H1 (cell line): ENCODE results near the gene CITED4. TPM values are rescaled to one million over a fixed set of nuclear protein-coding genes. Genes with fewer than 3 reads are reported as not detected.

Experiments
- CTCF ChIA-PET: fragments of 300-600 bp; sonication (Branson Sonifier 250); formaldehyde crosslinking; loops from one replicate; lab custom pipeline; 2021; ENCODE audit not compliant: partially characterized antibody; lab: Charles Lee
- POLR2A ChIA-PET: fragments of 300-600 bp; sonication (Branson Sonifier 250); formaldehyde crosslinking; loops from one replicate; lab custom pipeline; 2021; ENCODE audit warnings: inconsistent platforms; ENCODE audit not compliant: partially characterized antibody; lab: Charles Lee
- DNase-seq, 2 experiments: peaks; one replicate each; pipeline versions ENCODE4 v3.0.0 to v3.0.0-alpha.2; 2010 to 2022; ENCODE audit warnings: low spot score in 2 of 2, low read depth in 1 of 2, mixed read lengths in 1 of 2
- FAIRE-seq: peaks from 2 replicates; lab custom pipeline; 2011; peaks lifted over from hg19 to GRCh38; lab: Jason Lieb, UNC
- H2AFZ ChIP-seq: 2 replicates; pipeline ENCODE4 v1.8.1; 2012; ENCODE audit warnings: low read length, inconsistent platforms
- H2AK5ac ChIP-seq: 2 replicates; pipeline ENCODE4 v1.6.1; 2013; ENCODE audit warnings: low read depth, low read length
- H2BK120ac ChIP-seq: replicated peaks from 2 replicates; pipeline ENCODE3; 2013; ENCODE audit warnings: low read depth, low read length, inconsistent platforms
- H2BK12ac ChIP-seq: 2 replicates; pipeline ENCODE4 v1.6.1; 2013; ENCODE audit warnings: low read depth, low read length
- H2BK15ac ChIP-seq: 2 replicates; pipeline ENCODE4 v1.6.1; 2013; ENCODE audit warnings: low read length
- H2BK20ac ChIP-seq: 2 replicates; pipeline ENCODE4 v1.6.1; 2013; ENCODE audit warnings: low read length
- H2BK5ac ChIP-seq: 2 replicates; pipeline ENCODE4 v1.6.1; 2013; ENCODE audit warnings: low read depth, low read length
- H3K14ac ChIP-seq: 2 replicates; pipeline ENCODE4 v1.6.1; 2013; ENCODE audit warnings: inconsistent platforms; ENCODE audit not compliant: insufficient read length
- H3K18ac ChIP-seq: 2 replicates; pipeline ENCODE4 v1.6.1; 2013; ENCODE audit warnings: low read length; ENCODE audit errors: extremely low read depth
- H3K23ac ChIP-seq: 2 replicates; pipeline ENCODE4 v1.6.1; 2013; ENCODE audit warnings: inconsistent platforms; ENCODE audit not compliant: insufficient read length
- H3K23me2 ChIP-seq: 2 replicates; pipeline ENCODE4 v1.6.1; 2013; ENCODE audit warnings: low read depth, low read length
- H3K27ac ChIP-seq: 2 replicates; pipeline ENCODE4 v1.6.1; 2011; ENCODE audit warnings: low read depth, low read length, inconsistent platforms
- H3K27me3 ChIP-seq, 4 experiments: replicated peaks in 1 of 4; 1 replicate in 1 of 4; 2 replicates in 3 of 4; pipeline versions ENCODE4 v1.6.1 to v1.8.1; 2011 to 2013; ENCODE audit warnings: low read length in 3 of 4, mild to moderate bottlenecking in 3 of 4, inconsistent platforms in 2 of 4, mixed read lengths in 2 of 4, moderate library complexity in 1 of 4; ENCODE audit not compliant: control insufficient read depth in 3 of 4, insufficient read depth in 3 of 4; ENCODE audit errors: extremely low read depth in 1 of 4
- H3K36me3 ChIP-seq, 4 experiments: 2 replicates each; pipeline versions ENCODE4 v1.6.1 to v1.8.1; 2011 to 2013; ENCODE audit warnings: mild to moderate bottlenecking in 4 of 4, low read length in 3 of 4, moderate library complexity in 2 of 4, control low read depth in 1 of 4, inconsistent platforms in 1 of 4; ENCODE audit not compliant: insufficient read depth in 4 of 4, control insufficient read depth in 2 of 4
- H3K4ac ChIP-seq: replicated peaks from 2 replicates; pipeline ENCODE3; 2013; ENCODE audit warnings: low read length, low read depth, mixed read lengths, inconsistent platforms; ENCODE audit not compliant: insufficient read length
- H3K4me1 ChIP-seq, 4 experiments: replicated peaks in 1 of 4; 1 replicate in 1 of 4; 2 replicates in 3 of 4; pipeline versions ENCODE4 v1.6.1 to v1.8.1; 2011 to 2013; ENCODE audit warnings: low read length in 3 of 4, inconsistent platforms in 2 of 4, mixed read lengths in 1 of 4; ENCODE audit not compliant: insufficient read depth in 4 of 4, control insufficient read depth in 3 of 4
- H3K4me2 ChIP-seq, 2 experiments: 2 replicates each; pipeline versions ENCODE4 v1.6.1 to v1.8.1; 2011 to 2013; ENCODE audit warnings: low read depth in 2 of 2, low read length in 2 of 2, control low read depth in 1 of 2, inconsistent platforms in 1 of 2, mild to moderate bottlenecking in 1 of 2; ENCODE audit not compliant: insufficient read depth in 1 of 2
- H3K4me3 ChIP-seq, 4 experiments: fragments of 200-600, 300-600 bp in 1 of 4; sonication (generic), shearing (Covaris generic), sonication (Bioruptor Twin) in 1 of 4; 2 replicates each; pipeline versions ENCODE4 v1.5.1 to v1.8.1; 2011 to 2016; ENCODE audit warnings: low read length in 4 of 4, low read depth in 3 of 4, control low read depth in 2 of 4, inconsistent platforms in 2 of 4, mild to moderate bottlenecking in 2 of 4, mixed read lengths in 1 of 4, moderate library complexity in 1 of 4; ENCODE audit not compliant: insufficient read depth in 2 of 4; ENCODE audit errors: extremely low read depth in 1 of 4
- H3K56ac ChIP-seq: replicated peaks from 2 replicates; pipeline ENCODE3; 2013; ENCODE audit warnings: low read depth, mild to moderate bottlenecking, mixed read lengths, low read length, inconsistent platforms; ENCODE audit not compliant: insufficient read length
- H3K79me1 ChIP-seq: 2 replicates; pipeline ENCODE4 v1.6.1; 2013; ENCODE audit warnings: low read depth, low read length, control low read depth
- H3K79me2 ChIP-seq, 2 experiments: 2 replicates each; pipeline versions ENCODE4 v1.6.1 to v1.8.1; 2012 to 2013; ENCODE audit warnings: low read length in 2 of 2, mild to moderate bottlenecking in 2 of 2, inconsistent platforms in 1 of 2; ENCODE audit not compliant: insufficient read depth in 2 of 2, control insufficient read depth in 1 of 2
- H3K9ac ChIP-seq, 4 experiments: replicated peaks in 1 of 4; 1 replicate in 1 of 4; 2 replicates in 3 of 4; pipeline versions ENCODE4 v1.6.1 to v1.8.1; 2011 to 2013; ENCODE audit warnings: low read depth in 3 of 4, low read length in 3 of 4, control low read depth in 2 of 4, mild to moderate bottlenecking in 2 of 4, moderate library complexity in 2 of 4, inconsistent platforms in 1 of 4; ENCODE audit errors: extremely low read depth in 1 of 4
- H3K9me3 ChIP-seq, 2 experiments: 2 replicates each; pipeline versions ENCODE4 v1.6.1 to v1.8.1; 2012 to 2013; ENCODE audit warnings: mild to moderate bottlenecking in 2 of 2, moderate library complexity in 2 of 2, control low read depth in 1 of 2, inconsistent platforms in 1 of 2, low read depth in 1 of 2, low read length in 1 of 2, mixed read lengths in 1 of 2; ENCODE audit not compliant: insufficient read depth in 2 of 2
- H4K20me1 ChIP-seq, 2 experiments: replicated peaks in 1 of 2; 2 replicates each; pipeline versions ENCODE3 to v1.8.1; 2011 to 2013; ENCODE audit warnings: inconsistent platforms in 2 of 2, low read length in 2 of 2, mild to moderate bottlenecking in 1 of 2; ENCODE audit not compliant: insufficient read depth in 2 of 2, control insufficient read depth in 1 of 2
- H4K5ac ChIP-seq: 2 replicates; pipeline ENCODE4 v1.6.1; 2013; ENCODE audit warnings: low read length, low read depth, mixed read lengths, inconsistent platforms; ENCODE audit not compliant: insufficient read length
- H4K8ac ChIP-seq: 2 replicates; pipeline ENCODE4 v1.8.0; 2013; ENCODE audit warnings: mild to moderate bottlenecking, moderate library complexity, low read length, inconsistent platforms; ENCODE audit not compliant: insufficient read depth; ENCODE audit errors: extremely low read depth
- H4K91ac ChIP-seq: replicated peaks from 2 replicates; pipeline ENCODE3; 2013; ENCODE audit warnings: low read length, mixed read lengths, inconsistent platforms; ENCODE audit not compliant: insufficient read length
- CBX5 ChIP-seq: fragments of 300-800, 300-1000 bp; sonication (generic); IDR thresholded peaks from 2 replicates; pipeline ENCODE4 v1.7.1; 2016; ENCODE audit warnings: antibody characterized with exemption, low read length, low read depth
- CHD1 ChIP-seq: IDR thresholded peaks from 2 replicates; pipeline ENCODE4 v1.6.1; 2012; ENCODE audit warnings: low read depth, low read length, improper control_type of control experiment
- CTCF ChIP-seq, 3 experiments: IDR thresholded peaks; 1 replicate in 2 of 3; 2 replicates in 1 of 3; pipeline versions ENCODE4 v1.5.1 to v1.6.1; 2011; ENCODE audit warnings: low read length in 3 of 3, mild to moderate bottlenecking in 3 of 3, inconsistent platforms in 2 of 3, low read depth in 1 of 3, moderate library complexity in 1 of 3; ENCODE audit not compliant: insufficient read depth in 1 of 3; ENCODE audit errors: control extremely low read depth in 1 of 3
- EGR1 ChIP-seq: IDR thresholded peaks from 2 replicates; pipeline ENCODE4 v1.6.1; 2011; ENCODE audit warnings: low read depth, low read length, borderline replicate concordance
- NRF1 ChIP-seq: IDR thresholded peaks from 2 replicates; pipeline ENCODE4 v1.6.1; 2011; ENCODE audit warnings: mild to moderate bottlenecking, low read depth, low read length, improper control_type of control experiment
- RBBP5 ChIP-seq: IDR thresholded peaks from 2 replicates; pipeline ENCODE4 v1.7.1; 2012; ENCODE audit warnings: low read depth, mild to moderate bottlenecking, inconsistent platforms, low read length, moderate library complexity, borderline replicate concordance
- TAF7 ChIP-seq: optimal IDR thresholded peaks from 2 replicates; pipeline ENCODE3; 2011; ENCODE audit warnings: low read depth, mild to moderate bottlenecking, inconsistent platforms, low read length, moderate library complexity, borderline replicate concordance
- WGBS, 2 experiments: shearing (Covaris generic) in 1 of 2; methylation state at CpG; one replicate each; pipeline versions ENCODE4 v1.1.6 to v1.1.7; 2013 to 2015; ENCODE audit warnings: low lambda C conversion rate in 2 of 2, mixed read lengths in 2 of 2, inconsistent platforms in 1 of 2, low coverage in 1 of 2, missing lambda C conversion rate in 1 of 2; ENCODE audit not compliant: insufficient replicate concordance in 2 of 2, insufficient coverage in 1 of 2, insufficient read length in 1 of 2; ENCODE audit errors: extremely low coverage in 1 of 2, missing lambda C conversion rate in 1 of 2; 5-methylcytosine and 5-hydroxymethylcytosine counted together
- polyA plus RNA-seq, 7 experiments: library from polyadenylated mRNA; depleted of rRNA in 3 of 7; stranded (reverse) in 5 of 7; unstranded in 2 of 7; fragments of >200 nt in 5 of 7; fragments of 200-250 nt in 2 of 7; gene quantifications; 1 replicate in 5 of 7; 2 replicates in 1 of 7; 4 replicates in 1 of 7; pipeline versions ENCODE4 v1.2.1 to v1.2.3, GENCODE V29; 2011 to 2013; ENCODE audit warnings: missing spikeins in 2 of 7, mixed read lengths in 2 of 7
- total RNA-seq: library from RNA; stranded (reverse); fragmentation: NEBNext Ultra II Directional; extraction: Animal tissue kit (Norgen Biotek cat#: 25700); gene quantifications from 2 replicates; pipeline ENCODE4 v1.2.1, GENCODE V29; 2021

The CITED4 gene
- total and polyA plus RNA-seq, 2 of the 8 experiments (the other 6 are each of a cell fraction or from before 2014, with no cell fraction given): 5.4 to 16.3 TPM

- Histone ChIP-seq H3K23ac (no peak overlapping the region), H3K4me3 (no peak overlapping the region), H3K4me1 (no peaks in the 10 kb centered on the region), H3K23me2 (no peaks in the 10 kb centered on the region), H4K20me1 (no peaks in the 10 kb centered on the region), H2BK12ac (no peak overlapping the region), H2BK120ac (no peak overlapping the region), H3K18ac (no peak overlapping the region), H3K9ac (no peak overlapping the region), H2BK15ac (no peak overlapping the region), H3K56ac (no peak overlapping the region), H3K27ac (no peak overlapping the region), H3K9me3 (no peaks in the 10 kb centered on the region), H3K14ac (no peak overlapping the region), H2AFZ (no peak overlapping the region), H2BK5ac (no peak overlapping the region), H4K8ac (no peak overlapping the region), H3K79me2 (no peaks in the 10 kb centered on the region), H2BK20ac (no peak overlapping the region), H4K91ac (no peak overlapping the region), H3K79me1 (no peaks in the 10 kb centered on the region), H3K36me3 (no peaks in the 10 kb centered on the region), H4K5ac (no peak overlapping the region), H3K4ac (no peak overlapping the region), H3K27me3 (no peaks in the 10 kb centered on the region), H2AK5ac (no peak overlapping the region), H3K4me2 (no peak overlapping the region)
- 84% methylated on average over 8 of the region's 9 CpGs; no CpG with 5 or more reads in 1 of the 2 experiments for WGBS, 2 experiments
- ChIA-PET CTCF (interaction anchor here (0.9 to 1.8 kb wide), 4 partner anchors 15 to 60 kb away, joined by 3 to 5 read pairs (median 4); no protein-coding TSS in a partner anchor), POLR2A (no interaction called here)
- no peak for DNase-seq
- no peak for TF ChIP-seq EGR1
- no peak for TF ChIP-seq CHD1
- no peak for TF ChIP-seq RBBP5
- no peak for TF ChIP-seq CTCF (IDR thresholded peaks at IDR 0.05; ENCODE audit: control extremely low read depth in 1 of 3, insufficient read depth in 1 of 3, low read depth in 1 of 3, low read length in 3 of 3)
- no peak for TF ChIP-seq TAF7
- no peak for TF ChIP-seq NRF1
- TF ChIP-seq CBX5: no peak
- no peak for FAIRE-seq
Observed at GRCh38 chr1:40909281-40909680, 47.1 kb upstream of the CITED4 start.
